B cell (primary cell): ENCODE results near the gene ADPRM. TPM values are rescaled to one million over a fixed set of nuclear protein-coding genes. Genes with fewer than 3 reads are reported as not detected.

Experiments
- ATAC-seq: fragments of 200-7000 bp; cut with Tn5 transposase; one replicate; pipeline ENCODE4 v1.10.0; 2021; ENCODE audit warnings: low read depth, mild to moderate bottlenecking, moderate number of reproducible peaks, moderate library complexity
- CTCF ChIA-PET: fragments of 350-600 bp; sonication (Branson Sonifier 250); formaldehyde crosslinking; loops from one replicate; lab custom pipeline; 2021; ENCODE audit warnings: antibody characterized with exemption, inconsistent platforms; lab: Charles Lee
- POLR2A ChIA-PET: fragments of 350-600 bp; sonication (Branson Sonifier 250); formaldehyde crosslinking; loops from one replicate; lab custom pipeline; 2021; ENCODE audit warnings: antibody characterized with exemption; lab: Charles Lee
- DNase-seq: peaks from one replicate; pipeline ENCODE4 v3.0.0; 2013
- H2AFZ ChIP-seq: 2 replicates; pipeline ENCODE4 v1.6.1; 2012; ENCODE audit warnings: mild to moderate bottlenecking, low read depth, low read length; ENCODE audit not compliant: insufficient read depth, poor library complexity, severe bottlenecking
- H3K27ac ChIP-seq, 2 donors: 1 replicate in 1 of 2; 2 replicates in 1 of 2; pipeline ENCODE4 v1.5.1; 2012 to 2013; ENCODE audit warnings: low read length in 2 of 2, mild to moderate bottlenecking in 2 of 2, moderate library complexity in 1 of 2
- H3K27me3 ChIP-seq, 4 experiments: fragments of 200-600 bp in 1 of 4; sonication (generic) in 1 of 4; replicated peaks in 1 of 4; 1 replicate in 2 of 4; 2 replicates in 2 of 4; pipeline versions ENCODE4 v1.6.1 to v1.7.0; 2013 to 2016; ENCODE audit warnings: low read length in 3 of 4, mild to moderate bottlenecking in 2 of 4, mixed read lengths in 1 of 4, moderate library complexity in 1 of 4; ENCODE audit not compliant: insufficient read depth in 4 of 4, control insufficient read depth in 3 of 4; ENCODE audit errors: control extremely low read depth in 1 of 4
- H3K36me3 ChIP-seq, 2 experiments: replicated peaks in 1 of 2; 1 replicate in 1 of 2; 2 replicates in 1 of 2; pipeline versions ENCODE4 v1.6.1 to v1.7.1; 2013; ENCODE audit warnings: low read length in 1 of 2; ENCODE audit not compliant: insufficient read depth in 2 of 2, control insufficient read depth in 1 of 2; ENCODE audit errors: control extremely low read depth in 1 of 2, extremely low read depth in 1 of 2
- H3K4me1 ChIP-seq, 2 donors: fragments of 200-600 bp in 1 of 2; sonication (generic) in 1 of 2; 1 replicate in 1 of 2; 2 replicates in 1 of 2; pipeline versions ENCODE4 v1.5.1 to v1.6.1; 2013 to 2017; ENCODE audit warnings: low read length in 2 of 2; ENCODE audit not compliant: control insufficient read depth in 2 of 2, insufficient read depth in 2 of 2
- H3K4me2 ChIP-seq: replicated peaks from 2 replicates; pipeline ENCODE3; 2012; ENCODE audit warnings: mild to moderate bottlenecking, low read depth, low read length; ENCODE audit not compliant: poor library complexity, severe bottlenecking
- H3K4me3 ChIP-seq, 5 experiments: fragments of 200-600 bp in 1 of 5; sonication (generic) in 1 of 5; 1 replicate in 3 of 5; 2 replicates in 2 of 5; pipeline versions ENCODE4 v1.5.1 to v1.7.0; 2011 to 2016; ENCODE audit warnings: low read length in 4 of 5, mild to moderate bottlenecking in 4 of 5, low read depth in 2 of 5, control low read depth in 1 of 5, moderate library complexity in 1 of 5; ENCODE audit not compliant: insufficient read depth in 1 of 5; ENCODE audit errors: control extremely low read depth in 1 of 5, extremely low read depth in 1 of 5
- H3K79me2 ChIP-seq: fragments of 200-600 bp; sonication (generic); one replicate; pipeline ENCODE4 v1.6.0; 2016; ENCODE audit warnings: low read length; ENCODE audit not compliant: control insufficient read depth, insufficient read depth
- H3K9ac ChIP-seq: fragments of 200-600 bp; sonication (generic); 2 replicates; pipeline ENCODE4 v1.6.1; 2017; ENCODE audit warnings: mild to moderate bottlenecking, low read length, moderate library complexity
- H3K9me3 ChIP-seq, 3 donors: one replicate each; pipeline versions ENCODE4 v1.6.1 to v1.7.1; 2013; ENCODE audit warnings: low read length in 2 of 3; ENCODE audit not compliant: control insufficient read depth in 2 of 3, insufficient read depth in 1 of 3; ENCODE audit errors: control extremely low read depth in 1 of 3
- H4K20me1 ChIP-seq: 2 replicates; pipeline ENCODE4 v1.6.0; 2012; ENCODE audit warnings: mild to moderate bottlenecking, low read length; ENCODE audit not compliant: insufficient read depth, control insufficient read depth, poor library complexity, severe bottlenecking
- H3K27ac Mint-ChIP-seq: one replicate; pipeline ENCODE4 v1.8.0; 2021; ENCODE audit warnings: mixed read lengths
- H3K27me3 Mint-ChIP-seq: one replicate; pipeline ENCODE4 v1.8.0; 2021; ENCODE audit warnings: mixed read lengths
- H3K4me1 Mint-ChIP-seq: one replicate; pipeline ENCODE4 v1.8.0; 2021; ENCODE audit warnings: mixed read lengths
- H3K4me3 Mint-ChIP-seq: one replicate; pipeline ENCODE4 v1.8.0; 2021; ENCODE audit warnings: mixed read lengths
- H3K9me3 Mint-ChIP-seq: one replicate; pipeline ENCODE4 v1.8.0; 2022; ENCODE audit warnings: mixed read lengths; ENCODE audit not compliant: insufficient read depth
- CTCF ChIP-seq: fragments of 200-600 bp; IDR thresholded peaks from one replicate; pipeline ENCODE4 v1.8.0; 2022; ENCODE audit warnings: antibody characterized with exemption, mild to moderate bottlenecking
- EZH2 ChIP-seq: IDR thresholded peaks from 2 replicates; pipeline ENCODE4 v1.6.1; 2012; ENCODE audit warnings: borderline replicate concordance, low read depth, mild to moderate bottlenecking, moderate library complexity, low read length; ENCODE audit not compliant: insufficient read depth, poor library complexity, severe bottlenecking
- WGBS: methylation state at CpG from one replicate; pipeline ENCODE4 v1.1.5; 2013; ENCODE audit warnings: missing lambda C conversion rate; ENCODE audit not compliant: insufficient coverage; 5-methylcytosine and 5-hydroxymethylcytosine counted together
- intact Hi-C: fragments of 100-400 bp; cut with micrococcal nuclease; formaldehyde crosslinking; loops from one replicate; pipeline ENCODE4 v1.10.0; 2022
- polyA plus RNA-seq: library from polyadenylated mRNA; depleted of rRNA; stranded (reverse); fragments of >200 nt; gene quantifications from 2 replicates; pipeline ENCODE4 v1.2.3, GENCODE V29; 2012
- total RNA-seq, 2 donors: library from RNA; stranded (reverse); fragments of 120-200 nt in 1 of 2; gene quantifications; 1 replicate in 1 of 2; 2 replicates in 1 of 2; pipeline versions ENCODE4 v1.2.3 to v1.2.4, GENCODE V29; 2013 to 2022

ADPRM gene
- total and polyA plus RNA-seq, 2 donors (not counting 1 experiment from before 2014, with no cell fraction given): 24.3 to 29.1 TPM

GRCh38 chr17:10725262-10725661 is 27.9 kb downstream of the ADPRM start:
- H3K4me1 ChIP-seq: peaks cover 0 to 6% of the 10 kb centered on the region in 2 donors
- CTCF ChIA-PET: interaction anchor here (0.6 kb wide), 1 partner anchor 81 kb away, joined by 3 read pairs; no protein-coding TSS in a partner anchor

GRCh38 chr17:10726196-10726595 is 28.8 kb downstream of the ADPRM start:
- CTCF ChIA-PET: no interaction called here
- H3K4me2 ChIP-seq: no peak overlapping the region
- TF ChIP-seq CTCF (no peak), EZH2 (no peak)
- Mint-ChIP-seq H3K27ac (no peak overlapping the region), H3K4me3 (no peak overlapping the region), H3K4me1 (peaks cover 15% of the 10 kb centered on the region), H3K9me3 (no peaks in the 10 kb centered on the region), H3K27me3 (peaks cover 6% of the 10 kb centered on the region)
- H3K27me3 ChIP-seq: no peaks in the 10 kb centered on the region
- DNase-seq (no peak), ATAC-seq (no peak)
- no peak overlapping the region for H3K4me3 ChIP-seq
- no peaks in the 10 kb centered on the region for H3K79me2 ChIP-seq
- intact Hi-C loops: no loop called here
- no peak overlapping the region for H3K27ac ChIP-seq
- POLR2A ChIA-PET: no interaction called here
- no CpG with 5 or more reads among the region's 2 CpGs for WGBS
- H3K4me1 ChIP-seq: peaks cover 0 to 9% of the 10 kb centered on the region in 2 donors
- no peak overlapping the region for H2AFZ ChIP-seq
- no peak overlapping the region for H3K9ac ChIP-seq
- H4K20me1 ChIP-seq: no peaks in the 10 kb centered on the region
- H3K36me3 ChIP-seq: no peaks in the 10 kb centered on the region
- H3K9me3 ChIP-seq: no peaks in the 10 kb centered on the region

More at GRCh38 chr17:10725262-10725661, 27.9 kb downstream of the ADPRM start:
- intact Hi-C loops: no loop called here
- H3K27me3 ChIP-seq: no peaks in the 10 kb centered on the region
- Mint-ChIP-seq H3K27ac (no peak overlapping the region), H3K4me3 (no peak overlapping the region), H3K27me3 (no peaks in the 10 kb centered on the region), H3K9me3 (no peaks in the 10 kb centered on the region), H3K4me1 (peaks cover 9% of the 10 kb centered on the region)
- ATAC-seq: no peak
- H3K9me3 ChIP-seq: no peaks in the 10 kb centered on the region
- H3K4me3 ChIP-seq: no peak overlapping the region
- no peaks in the 10 kb centered on the region for H3K79me2 ChIP-seq
- no peaks in the 10 kb centered on the region for H3K36me3 ChIP-seq
- H4K20me1 ChIP-seq: no peaks in the 10 kb centered on the region
- 89% methylated on average over 3 of the region's 3 CpGs for WGBS
- H3K4me2 ChIP-seq: no peak overlapping the region
- POLR2A ChIA-PET: no interaction called here
- H2AFZ ChIP-seq: no peak overlapping the region
- no peak overlapping the region for H3K27ac ChIP-seq
- no peak for TF ChIP-seq CTCF
- no peak for TF ChIP-seq EZH2
- no peak overlapping the region for H3K9ac ChIP-seq
- no peak for DNase-seq
